B cell (primary cell): Measurements from ENCODE around the gene SIPA1L2. TPM values are rescaled to one million over a fixed set of nuclear protein-coding genes. Genes with fewer than 3 reads are reported as not detected.

Source experiments
- ATAC-seq: fragments of 200-7000 bp; cut with Tn5 transposase; one replicate; pipeline ENCODE4 v1.10.0; 2021; ENCODE audit warnings: low read depth, mild to moderate bottlenecking, moderate number of reproducible peaks, moderate library complexity
- CTCF ChIA-PET: fragments of 350-600 bp; sonication (Branson Sonifier 250); formaldehyde crosslinking; loops from one replicate; lab custom pipeline; 2021; ENCODE audit warnings: antibody characterized with exemption, inconsistent platforms; lab: Charles Lee
- POLR2A ChIA-PET: fragments of 350-600 bp; sonication (Branson Sonifier 250); formaldehyde crosslinking; loops from one replicate; lab custom pipeline; 2021; ENCODE audit warnings: antibody characterized with exemption; lab: Charles Lee
- DNase-seq: peaks from one replicate; pipeline ENCODE4 v3.0.0; 2013
- H2AFZ ChIP-seq: 2 replicates; pipeline ENCODE4 v1.6.1; 2012; ENCODE audit warnings: mild to moderate bottlenecking, low read depth, low read length; ENCODE audit not compliant: insufficient read depth, poor library complexity, severe bottlenecking
- H3K27ac ChIP-seq, 2 donors: 1 replicate in 1 of 2; 2 replicates in 1 of 2; pipeline ENCODE4 v1.5.1; 2012 to 2013; ENCODE audit warnings: low read length in 2 of 2, mild to moderate bottlenecking in 2 of 2, moderate library complexity in 1 of 2
- H3K27me3 ChIP-seq, 4 experiments: fragments of 200-600 bp in 1 of 4; sonication (generic) in 1 of 4; replicated peaks in 1 of 4; 1 replicate in 2 of 4; 2 replicates in 2 of 4; pipeline versions ENCODE4 v1.6.1 to v1.7.0; 2013 to 2016; ENCODE audit warnings: low read length in 3 of 4, mild to moderate bottlenecking in 2 of 4, mixed read lengths in 1 of 4, moderate library complexity in 1 of 4; ENCODE audit not compliant: insufficient read depth in 4 of 4, control insufficient read depth in 3 of 4; ENCODE audit errors: control extremely low read depth in 1 of 4
- H3K36me3 ChIP-seq, 2 experiments: replicated peaks in 1 of 2; 1 replicate in 1 of 2; 2 replicates in 1 of 2; pipeline versions ENCODE4 v1.6.1 to v1.7.1; 2013; ENCODE audit warnings: low read length in 1 of 2; ENCODE audit not compliant: insufficient read depth in 2 of 2, control insufficient read depth in 1 of 2; ENCODE audit errors: control extremely low read depth in 1 of 2, extremely low read depth in 1 of 2
- H3K4me1 ChIP-seq, 2 donors: fragments of 200-600 bp in 1 of 2; sonication (generic) in 1 of 2; 1 replicate in 1 of 2; 2 replicates in 1 of 2; pipeline versions ENCODE4 v1.5.1 to v1.6.1; 2013 to 2017; ENCODE audit warnings: low read length in 2 of 2; ENCODE audit not compliant: control insufficient read depth in 2 of 2, insufficient read depth in 2 of 2
- H3K4me2 ChIP-seq: replicated peaks from 2 replicates; pipeline ENCODE3; 2012; ENCODE audit warnings: mild to moderate bottlenecking, low read depth, low read length; ENCODE audit not compliant: poor library complexity, severe bottlenecking
- H3K4me3 ChIP-seq, 5 experiments: fragments of 200-600 bp in 1 of 5; sonication (generic) in 1 of 5; 1 replicate in 3 of 5; 2 replicates in 2 of 5; pipeline versions ENCODE4 v1.5.1 to v1.7.0; 2011 to 2016; ENCODE audit warnings: low read length in 4 of 5, mild to moderate bottlenecking in 4 of 5, low read depth in 2 of 5, control low read depth in 1 of 5, moderate library complexity in 1 of 5; ENCODE audit not compliant: insufficient read depth in 1 of 5; ENCODE audit errors: control extremely low read depth in 1 of 5, extremely low read depth in 1 of 5
- H3K79me2 ChIP-seq: fragments of 200-600 bp; sonication (generic); one replicate; pipeline ENCODE4 v1.6.0; 2016; ENCODE audit warnings: low read length; ENCODE audit not compliant: control insufficient read depth, insufficient read depth
- H3K9ac ChIP-seq: fragments of 200-600 bp; sonication (generic); 2 replicates; pipeline ENCODE4 v1.6.1; 2017; ENCODE audit warnings: mild to moderate bottlenecking, low read length, moderate library complexity
- H3K9me3 ChIP-seq, 3 donors: one replicate each; pipeline versions ENCODE4 v1.6.1 to v1.7.1; 2013; ENCODE audit warnings: low read length in 2 of 3; ENCODE audit not compliant: control insufficient read depth in 2 of 3, insufficient read depth in 1 of 3; ENCODE audit errors: control extremely low read depth in 1 of 3
- H4K20me1 ChIP-seq: 2 replicates; pipeline ENCODE4 v1.6.0; 2012; ENCODE audit warnings: mild to moderate bottlenecking, low read length; ENCODE audit not compliant: insufficient read depth, control insufficient read depth, poor library complexity, severe bottlenecking
- H3K27ac Mint-ChIP-seq: one replicate; pipeline ENCODE4 v1.8.0; 2021; ENCODE audit warnings: mixed read lengths
- H3K27me3 Mint-ChIP-seq: one replicate; pipeline ENCODE4 v1.8.0; 2021; ENCODE audit warnings: mixed read lengths
- H3K4me1 Mint-ChIP-seq: one replicate; pipeline ENCODE4 v1.8.0; 2021; ENCODE audit warnings: mixed read lengths
- H3K4me3 Mint-ChIP-seq: one replicate; pipeline ENCODE4 v1.8.0; 2021; ENCODE audit warnings: mixed read lengths
- H3K9me3 Mint-ChIP-seq: one replicate; pipeline ENCODE4 v1.8.0; 2022; ENCODE audit warnings: mixed read lengths; ENCODE audit not compliant: insufficient read depth
- CTCF ChIP-seq: fragments of 200-600 bp; IDR thresholded peaks from one replicate; pipeline ENCODE4 v1.8.0; 2022; ENCODE audit warnings: antibody characterized with exemption, mild to moderate bottlenecking
- EZH2 ChIP-seq: IDR thresholded peaks from 2 replicates; pipeline ENCODE4 v1.6.1; 2012; ENCODE audit warnings: borderline replicate concordance, low read depth, mild to moderate bottlenecking, moderate library complexity, low read length; ENCODE audit not compliant: insufficient read depth, poor library complexity, severe bottlenecking
- WGBS: methylation state at CpG from one replicate; pipeline ENCODE4 v1.1.5; 2013; ENCODE audit warnings: missing lambda C conversion rate; ENCODE audit not compliant: insufficient coverage; 5-methylcytosine and 5-hydroxymethylcytosine counted together
- intact Hi-C: fragments of 100-400 bp; cut with micrococcal nuclease; formaldehyde crosslinking; loops from one replicate; pipeline ENCODE4 v1.10.0; 2022
- polyA plus RNA-seq: library from polyadenylated mRNA; depleted of rRNA; stranded (reverse); fragments of >200 nt; gene quantifications from 2 replicates; pipeline ENCODE4 v1.2.3, GENCODE V29; 2012
- total RNA-seq, 2 donors: library from RNA; stranded (reverse); fragments of 120-200 nt in 1 of 2; gene quantifications; 1 replicate in 1 of 2; 2 replicates in 1 of 2; pipeline versions ENCODE4 v1.2.3 to v1.2.4, GENCODE V29; 2013 to 2022

SIPA1L2 gene
- total and polyA plus RNA-seq, 2 donors (not counting 1 experiment from before 2014, with no cell fraction given), result 0.07 TPM

DNA sequence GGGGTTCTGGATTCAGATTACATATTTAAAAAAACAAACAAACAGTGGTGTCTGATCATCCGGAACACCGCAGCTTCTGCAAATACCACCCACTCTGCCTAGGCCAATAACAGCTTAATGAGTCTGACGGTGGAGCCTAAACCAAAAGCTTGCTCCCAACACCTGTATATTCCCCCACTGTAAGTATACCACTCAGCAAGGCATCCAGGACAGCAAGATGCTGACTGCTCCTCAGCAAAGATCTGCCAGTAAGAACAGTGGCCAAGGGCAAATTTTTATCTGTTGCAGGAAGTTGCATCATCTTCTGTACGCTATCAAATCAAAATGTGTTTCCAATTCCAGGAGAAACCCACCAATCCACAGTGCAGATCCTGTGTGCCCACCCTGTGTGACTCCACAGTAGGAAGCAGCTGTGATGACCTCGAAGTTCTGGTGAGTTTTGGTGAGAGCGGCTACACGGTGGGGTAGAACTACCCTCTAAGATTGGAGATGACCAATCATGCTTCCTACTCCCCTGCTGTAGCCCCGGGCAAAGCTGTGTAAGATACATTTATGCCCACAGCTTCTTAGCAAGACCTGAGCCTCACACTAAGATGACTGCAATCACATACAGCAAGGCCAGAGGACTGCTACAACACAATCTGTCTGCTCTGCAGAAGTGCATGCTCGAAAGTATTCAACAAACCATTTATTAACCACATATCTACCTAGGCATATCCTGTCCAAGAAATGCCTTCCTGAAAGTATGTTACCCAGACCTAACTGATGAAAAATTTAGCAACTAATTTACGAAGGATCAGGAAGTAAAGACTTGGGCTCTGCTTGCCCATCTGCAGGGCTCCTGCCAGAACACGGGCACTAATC, 30.5 kb downstream of the SIPA1L2 start:
- Histone ChIP-seq H3K27me3 (no peaks in the 10 kb centered on the region), H4K20me1 (no peaks in the 10 kb centered on the region), H2AFZ (no peak overlapping the region), H3K9me3 (peaks cover 0 to 3% (median 0%) of the 10 kb centered on the region in 3 donors), H3K27ac (no peak overlapping the region), H3K36me3 (no peaks in the 10 kb centered on the region), H3K4me1 (peaks cover 18 to 32% of the 10 kb centered on the region in 2 donors), H3K9ac (no peak overlapping the region), H3K4me3 (no peak overlapping the region), H3K4me2 (no peak overlapping the region), H3K79me2 (no peaks in the 10 kb centered on the region)
- no peak for TF ChIP-seq EZH2
- no peak for TF ChIP-seq CTCF
- ChIA-PET CTCF (no interaction called here), POLR2A (no interaction called here)
- peaks cover 20% of the 10 kb centered on the region for H3K4me1 Mint-ChIP-seq
- H3K9me3 Mint-ChIP-seq, result no peaks in the 10 kb centered on the region
- DNase-seq (no peak), ATAC-seq (no peak)
- no peak overlapping the region for H3K4me3 Mint-ChIP-seq
- 78% methylated on average over 10 of the region's 11 CpGs for WGBS
- H3K27ac Mint-ChIP-seq, result no peak overlapping the region
- intact Hi-C loops, result no loop called here
- H3K27me3 Mint-ChIP-seq, result no peaks in the 10 kb centered on the region

DNA sequence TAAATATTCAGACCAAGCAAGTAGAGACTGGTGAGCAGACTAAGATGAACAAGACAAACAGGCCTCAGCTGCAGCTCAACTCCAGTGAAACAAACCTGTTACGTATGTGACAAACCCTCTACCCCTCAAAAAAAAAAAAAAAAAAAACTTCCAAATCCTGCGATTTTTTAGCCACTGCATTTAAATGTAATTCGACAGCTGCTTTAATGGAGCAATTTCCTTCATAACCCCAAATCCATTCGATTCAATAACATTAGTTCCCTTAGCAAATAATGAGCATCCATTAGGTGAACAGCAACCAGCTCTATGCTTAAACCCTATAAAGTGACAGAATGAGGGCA, 31.1 kb downstream of the SIPA1L2 start:
- H2AFZ ChIP-seq, result no peak overlapping the region
- H3K27me3 ChIP-seq, result no peaks in the 10 kb centered on the region
- ChIA-PET CTCF (no interaction called here), POLR2A (no interaction called here)
- WGBS, result 95% methylated on average over 2 of the region's 4 CpGs
- H3K4me1 ChIP-seq, result peaks cover 18 to 32% of the 10 kb centered on the region in 2 donors
- H3K36me3 ChIP-seq, result no peaks in the 10 kb centered on the region
- no peak for DNase-seq
- H3K9ac ChIP-seq, result no peak overlapping the region
- no peak for TF ChIP-seq EZH2
- no peak for TF ChIP-seq CTCF
- no peak overlapping the region for H3K4me2 ChIP-seq
- H3K27ac Mint-ChIP-seq, result no peak overlapping the region
- ATAC-seq, result no peak
- no peaks in the 10 kb centered on the region for H3K79me2 ChIP-seq
- intact Hi-C loops, result no loop called here
- H3K4me3 ChIP-seq, result no peak overlapping the region
- H3K4me3 Mint-ChIP-seq, result no peak overlapping the region
- peaks cover 0 to 3% (median 0%) of the 10 kb centered on the region in 3 donors for H3K9me3 ChIP-seq
- H4K20me1 ChIP-seq, result no peaks in the 10 kb centered on the region
- H3K27me3 Mint-ChIP-seq, result no peaks in the 10 kb centered on the region
- H3K4me1 Mint-ChIP-seq, result peaks cover 20% of the 10 kb centered on the region
- no peak overlapping the region for H3K27ac ChIP-seq
- no peaks in the 10 kb centered on the region for H3K9me3 Mint-ChIP-seq
